HG03520 (cell line): ENCODE results near the gene IL17RB.

Experiments used
- ATAC-seq: cut with Tn5 transposase; IDR thresholded peaks from one replicate; pipeline ENCODE4 v1.9.1; 2021; ENCODE audit warnings: mild to moderate bottlenecking, moderate library complexity; ENCODE audit not compliant: unreplicated experiment

The IL17RB gene

GRCh38 chr3:53846134-53846850, at the start of gene IL17RB, which contains the start of gene CHDH:
Gene IL17RB (plus strand): TSS chr3:53846568. CDS start chr3:53846589, 21 bp downstream.
Gene CHDH (minus strand): TSS chr3:53846419. CDS start chr3:53824008, 22,411 bp downstream.
- peak; percentile 42 for ATAC-seq

GRCh38 chr3:53798144-53798543, 48.2 kb upstream of the IL17RB start:
- ATAC-seq, result no peak

- no peak for ATAC-seq
These were observed 47.0 kb upstream of the IL17RB start for GRCh38 chr3:53799338-53799865.

GRCh38 chr3:53800041-53800906, 46.1 kb upstream of the IL17RB start:
- no peak for ATAC-seq

- ATAC-seq, result no peak
These were observed 45.0 kb upstream of the IL17RB start for GRCh38 chr3:53801319-53801718.

GRCh38 chr3:53802256-53802880, 44.0 kb upstream of the IL17RB start:
- ATAC-seq, result no peak

GRCh38 chr3:53803124-53803815, 43.1 kb upstream of the IL17RB start:
- no peak for ATAC-seq

- no peak for ATAC-seq
These were observed 42.3 kb upstream of the IL17RB start for GRCh38 chr3:53803816-53804695.

GRCh38 chr3:53804697-53805462, 41.5 kb upstream of the IL17RB start:
- peak; percentile 81 for ATAC-seq

- no peak for ATAC-seq
These were observed 40.8 kb upstream of the IL17RB start for GRCh38 chr3:53805463-53806159.

- ATAC-seq, result no peak
These were observed 39.9 kb upstream of the IL17RB start for GRCh38 chr3:53806182-53807116.

GRCh38 chr3:53807117-53807810, 39.1 kb upstream of the IL17RB start:
- ATAC-seq, result no peak

- no peak for ATAC-seq
These were observed 37.9 kb upstream of the IL17RB start for GRCh38 chr3:53808496-53808895.

GRCh38 chr3:53809267-53809666, 37.1 kb upstream of the IL17RB start:
- ATAC-seq, result no peak

GRCh38 chr3:53809764-53810400, 36.5 kb upstream of the IL17RB start:
- no peak for ATAC-seq
